Progenitor cell of endocrine pancreas (in vitro differentiated cells): ENCODE data around the gene KCNQ5. TPM values are rescaled to one million over a fixed set of nuclear protein-coding genes. Genes with fewer than 3 reads are reported as not detected.

ENCODE experiments used
- DNase-seq: peaks from one replicate; pipeline ENCODE4 v3.0.0; 2021; ENCODE audit warnings: low spot score; ENCODE audit not compliant: unreplicated experiment
- H3K27ac Mint-ChIP-seq: 2 replicates; pipeline ENCODE4 v1.8.0; 2021; ENCODE audit warnings: mild to moderate bottlenecking, moderate library complexity, mixed read lengths
- H3K27me3 Mint-ChIP-seq: 2 replicates; pipeline ENCODE4 v1.8.0; 2021; ENCODE audit warnings: mixed read lengths
- H3K36me3 Mint-ChIP-seq: 2 replicates; pipeline ENCODE4 v1.8.0; 2022; ENCODE audit warnings: mixed read lengths; ENCODE audit not compliant: insufficient read depth
- H3K4me1 Mint-ChIP-seq: 2 replicates; pipeline ENCODE4 v1.8.0; 2021; ENCODE audit warnings: low read depth, mixed read lengths
- H3K4me3 Mint-ChIP-seq: 2 replicates; pipeline ENCODE4 v1.8.0; 2021; ENCODE audit warnings: low read depth, mild to moderate bottlenecking, moderate library complexity, mixed read lengths
- H3K9me3 Mint-ChIP-seq: 2 replicates; pipeline ENCODE4 v1.8.0; 2021; ENCODE audit warnings: low read depth, mixed read lengths
- CTCF ChIP-seq: fragments of 200-600 bp; sonication (generic); IDR thresholded peaks from one replicate; pipeline ENCODE4 v1.5.0; 2021; ENCODE audit warnings: antibody characterized with exemption, mild to moderate bottlenecking; ENCODE audit not compliant: unreplicated experiment
- total RNA-seq: library from RNA; stranded (reverse); gene quantifications from 2 replicates; pipeline ENCODE4 v1.2.1, GENCODE V29; 2021

The KCNQ5 gene
- total RNA-seq, 1 donor from 2014 or later: 1.0 TPM

GRCh38 chr6:73011945-73012344, 390.1 kb downstream of the KCNQ5 start:
- no peak for TF ChIP-seq CTCF
- no peaks in the 10 kb centered on the region for H3K27me3 Mint-ChIP-seq
- H3K9me3 Mint-ChIP-seq: no peaks in the 10 kb centered on the region

GRCh38 chr6:73017476-73017875, 395.6 kb downstream of the KCNQ5 start:
- Mint-ChIP-seq H3K4me1 (no peaks in the 10 kb centered on the region), H3K9me3 (no peaks in the 10 kb centered on the region), H3K36me3 (no peaks in the 10 kb centered on the region), H3K27ac (no peak overlapping the region), H3K4me3 (no peak overlapping the region), H3K27me3 (peaks cover 2% of the 10 kb centered on the region)
- no peak for TF ChIP-seq CTCF
- no peak for DNase-seq

More at GRCh38 chr6:73011945-73012344, 390.1 kb downstream of the KCNQ5 start:
- H3K4me1 Mint-ChIP-seq: no peaks in the 10 kb centered on the region
- H3K27ac Mint-ChIP-seq: no peak overlapping the region
- H3K4me3 Mint-ChIP-seq: no peak overlapping the region
- DNase-seq: no peak
- H3K36me3 Mint-ChIP-seq: no peaks in the 10 kb centered on the region

GRCh38 chr6:73024598-73024997, 402.7 kb downstream of the KCNQ5 start:
- no peak overlapping the region for H3K4me3 Mint-ChIP-seq
- peaks cover 20% of the 10 kb centered on the region for H3K4me1 Mint-ChIP-seq
- H3K36me3 Mint-ChIP-seq: no peaks in the 10 kb centered on the region
- TF ChIP-seq CTCF: no peak
- H3K27me3 Mint-ChIP-seq: peaks cover 9% of the 10 kb centered on the region
- H3K27ac Mint-ChIP-seq: no peak overlapping the region
- DNase-seq: no peak
- H3K9me3 Mint-ChIP-seq: no peaks in the 10 kb centered on the region

GRCh38 chr6:73027691-73028090, 405.8 kb downstream of the KCNQ5 start:
- no peak for DNase-seq
- Mint-ChIP-seq H3K36me3 (no peaks in the 10 kb centered on the region), H3K27ac (no peak overlapping the region), H3K4me3 (no peak overlapping the region), H3K4me1 (peaks cover 22% of the 10 kb centered on the region), H3K27me3 (peaks cover 4% of the 10 kb centered on the region), H3K9me3 (no peaks in the 10 kb centered on the region)
- TF ChIP-seq CTCF: no peak

GRCh38 chr6:73028124-73028766, 406.4 kb downstream of the KCNQ5 start:
- Mint-ChIP-seq H3K27ac (no peak overlapping the region), H3K9me3 (no peaks in the 10 kb centered on the region), H3K4me3 (no peak overlapping the region), H3K4me1 (peaks cover 22% of the 10 kb centered on the region), H3K36me3 (no peaks in the 10 kb centered on the region), H3K27me3 (no peaks in the 10 kb centered on the region)
- no peak for TF ChIP-seq CTCF
- no peak for DNase-seq
